ENCODE measurements around the gene PDE6D. TPM values are rescaled to one million over a fixed set of nuclear protein-coding genes. Genes with fewer than 3 reads are reported as not detected.
"Not testable (repeated sequence)": the region's sequence is repeated elsewhere in the genome, so short reads cannot be mapped to it uniquely, and the experiment has no call there.

PDE6D gene
- total RNA-seq, 1 donor from 2014 or later, result 18.7 TPM

DNA sequence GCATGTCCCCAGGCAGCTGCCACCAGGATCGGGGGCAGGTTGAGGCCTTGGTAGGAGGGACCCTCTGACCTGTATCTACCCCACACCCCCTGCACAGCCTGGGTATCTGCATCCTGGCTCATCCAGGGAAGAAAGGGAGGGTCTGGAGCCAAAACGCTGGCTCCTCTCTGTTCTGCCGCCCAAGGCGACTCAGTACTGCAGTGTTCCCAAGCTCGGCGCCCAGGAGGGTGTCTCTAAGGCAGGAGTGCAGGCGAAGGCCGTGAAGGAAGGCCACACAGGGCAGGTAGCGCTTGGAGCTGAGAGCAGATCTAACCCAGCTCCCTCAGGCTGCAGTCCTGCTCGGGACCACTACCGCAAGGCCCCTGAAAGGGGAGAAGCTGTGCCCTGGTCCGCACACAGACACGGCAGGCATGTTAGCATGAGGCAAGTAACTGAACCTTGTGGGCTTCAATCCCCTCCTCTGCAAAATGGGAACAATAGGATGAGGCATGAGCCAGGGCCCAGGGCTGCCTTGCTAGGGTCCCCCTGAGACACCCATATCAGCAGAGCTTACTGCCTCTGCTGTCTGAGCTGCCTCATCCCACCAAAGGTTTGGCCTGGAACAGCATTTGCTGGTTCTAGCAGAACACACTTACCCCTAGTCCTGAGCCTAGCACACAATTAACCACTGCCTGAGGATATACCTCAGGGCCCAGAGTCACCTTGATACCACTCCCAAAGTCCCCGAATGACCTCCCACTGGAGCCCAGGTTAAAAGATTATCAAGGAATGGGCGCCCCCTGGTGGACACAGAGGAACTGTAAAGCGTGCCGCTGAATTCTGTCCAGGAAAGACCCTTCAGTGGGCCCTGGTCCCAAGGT, 66.2 kb downstream of the PDE6D start:
- no peaks in the 10 kb centered on the region for H3K9me3 ChIP-seq
- H3K4me3 ChIP-seq, result no peak overlapping the region
- TF ChIP-seq, protein P1, sequence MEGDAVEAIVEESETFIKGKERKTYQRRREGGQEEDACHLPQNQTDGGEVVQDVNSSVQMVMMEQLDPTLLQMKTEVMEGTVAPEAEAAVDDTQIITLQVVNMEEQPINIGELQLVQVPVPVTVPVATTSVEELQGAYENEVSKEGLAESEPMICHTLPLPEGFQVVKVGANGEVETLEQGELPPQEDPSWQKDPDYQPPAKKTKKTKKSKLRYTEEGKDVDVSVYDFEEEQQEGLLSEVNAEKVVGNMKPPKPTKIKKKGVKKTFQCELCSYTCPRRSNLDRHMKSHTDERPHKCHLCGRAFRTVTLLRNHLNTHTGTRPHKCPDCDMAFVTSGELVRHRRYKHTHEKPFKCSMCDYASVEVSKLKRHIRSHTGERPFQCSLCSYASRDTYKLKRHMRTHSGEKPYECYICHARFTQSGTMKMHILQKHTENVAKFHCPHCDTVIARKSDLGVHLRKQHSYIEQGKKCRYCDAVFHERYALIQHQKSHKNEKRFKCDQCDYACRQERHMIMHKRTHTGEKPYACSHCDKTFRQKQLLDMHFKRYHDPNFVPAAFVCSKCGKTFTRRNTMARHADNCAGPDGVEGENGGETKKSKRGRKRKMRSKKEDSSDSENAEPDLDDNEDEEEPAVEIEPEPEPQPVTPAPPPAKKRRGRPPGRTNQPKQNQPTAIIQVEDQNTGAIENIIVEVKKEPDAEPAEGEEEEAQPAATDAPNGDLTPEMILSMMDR (IDR thresholded peaks at IDR 0.05), result peak; percentile 93
- H3K36me3 ChIP-seq, result peaks cover 22% of the 10 kb centered on the region
- ATAC-seq (peak; percentile 26), DNase-seq (peak; percentile 83)
- no peaks in the 10 kb centered on the region for H3K27me3 ChIP-seq
- H3K27ac ChIP-seq, result peak overlapping the region; percentile 42
- peaks cover 30% of the 10 kb centered on the region for H3K4me1 ChIP-seq
- intact Hi-C loops (cut with DNase I), result loop anchor here (5.0 kb wide), 2 partner anchors 38 to 103 kb away; no protein-coding TSS in a partner anchor

DNA sequence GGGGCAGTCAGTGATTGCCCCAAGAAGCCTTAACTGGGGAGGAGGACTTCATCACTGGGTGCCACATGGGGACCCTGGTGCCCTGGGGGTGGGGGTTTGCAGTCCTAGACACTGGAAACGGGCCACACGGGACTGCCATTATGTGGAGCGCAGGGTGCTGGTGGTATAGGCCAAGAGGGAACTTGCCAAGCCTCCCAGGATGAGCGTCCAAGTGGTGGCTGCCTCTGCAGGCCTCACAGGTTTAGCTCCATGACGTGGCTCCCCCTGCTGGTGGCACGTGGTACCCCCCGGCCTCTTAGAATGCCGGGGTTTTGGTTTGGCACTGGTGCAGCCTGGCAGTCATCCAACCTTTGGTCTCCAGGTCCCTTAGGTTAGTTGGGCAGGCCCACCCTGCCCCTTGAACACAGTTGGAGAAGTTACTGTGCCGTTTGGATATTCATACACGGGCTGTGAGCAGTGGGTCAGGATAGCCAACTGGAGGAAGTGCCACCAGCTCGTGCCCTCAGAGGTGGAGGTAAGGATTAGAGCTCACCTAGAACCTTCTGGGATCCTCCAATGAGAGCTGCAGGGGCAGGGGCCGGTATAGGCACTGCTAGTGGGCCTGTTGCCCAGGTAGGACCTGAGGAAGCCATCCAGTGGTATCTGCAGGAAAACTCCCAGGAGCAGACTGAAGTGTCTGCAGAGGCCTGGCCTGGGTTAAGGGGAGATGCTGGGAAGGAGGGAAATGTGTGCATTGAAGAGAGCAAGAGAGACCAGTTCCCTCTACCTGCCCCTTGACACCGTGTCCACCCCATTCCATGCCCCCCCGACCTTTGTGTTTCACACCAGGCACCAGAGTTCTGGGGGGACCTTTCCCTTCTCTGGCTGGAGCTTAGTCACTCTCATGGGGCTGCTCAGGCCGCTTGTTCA, 67.1 kb downstream of the PDE6D start:
- peaks cover 22% of the 10 kb centered on the region for H3K36me3 ChIP-seq
- TF ChIP-seq, protein P1 (IDR thresholded peaks at IDR 0.05), result peak; percentile 95
- H3K9me3 ChIP-seq, result no peaks in the 10 kb centered on the region
- intact Hi-C loops (cut with DNase I), result loop anchor here (5.0 kb wide), 2 partner anchors 37 to 102 kb away; no protein-coding TSS in a partner anchor
- ATAC-seq (peak; percentile 71), DNase-seq (peak; percentile 95)
- peaks cover 30% of the 10 kb centered on the region for H3K4me1 ChIP-seq
- H3K4me3 ChIP-seq, result no peak overlapping the region
- H3K27ac ChIP-seq, result peak overlapping the region; percentile 42
- no peaks in the 10 kb centered on the region for H3K27me3 ChIP-seq

DNA sequence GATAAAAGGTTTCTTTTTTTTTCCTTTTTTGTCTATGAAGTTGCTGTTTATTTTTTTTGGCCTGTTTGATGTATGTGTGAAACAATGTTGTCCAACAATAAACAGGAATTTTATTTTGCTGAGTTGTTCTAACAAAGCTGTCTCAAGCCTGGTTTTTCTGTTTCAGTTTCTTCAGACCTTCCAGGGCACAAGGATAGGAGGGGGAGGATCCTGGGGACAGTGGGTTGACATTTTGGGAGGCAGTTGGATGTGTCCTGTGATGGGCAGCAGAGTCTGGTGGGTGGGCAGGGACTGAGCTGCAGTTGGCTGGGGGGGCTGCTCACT, 67.7 kb downstream of the PDE6D start:
- H3K4me3 ChIP-seq, H3K27me3 ChIP-seq, DNase-seq, H3K9me3 ChIP-seq, ATAC-seq: not testable (repeated sequence)
- H3K27ac ChIP-seq, result peak overlapping the region; percentile 42
- intact Hi-C loops (cut with DNase I), result loop anchor here (5.0 kb wide), 2 partner anchors 36 to 101 kb away; no protein-coding TSS in a partner anchor
- H3K36me3 ChIP-seq, result peaks cover 22% of the 10 kb centered on the region
- peaks cover 30% of the 10 kb centered on the region for H3K4me1 ChIP-seq

DNA sequence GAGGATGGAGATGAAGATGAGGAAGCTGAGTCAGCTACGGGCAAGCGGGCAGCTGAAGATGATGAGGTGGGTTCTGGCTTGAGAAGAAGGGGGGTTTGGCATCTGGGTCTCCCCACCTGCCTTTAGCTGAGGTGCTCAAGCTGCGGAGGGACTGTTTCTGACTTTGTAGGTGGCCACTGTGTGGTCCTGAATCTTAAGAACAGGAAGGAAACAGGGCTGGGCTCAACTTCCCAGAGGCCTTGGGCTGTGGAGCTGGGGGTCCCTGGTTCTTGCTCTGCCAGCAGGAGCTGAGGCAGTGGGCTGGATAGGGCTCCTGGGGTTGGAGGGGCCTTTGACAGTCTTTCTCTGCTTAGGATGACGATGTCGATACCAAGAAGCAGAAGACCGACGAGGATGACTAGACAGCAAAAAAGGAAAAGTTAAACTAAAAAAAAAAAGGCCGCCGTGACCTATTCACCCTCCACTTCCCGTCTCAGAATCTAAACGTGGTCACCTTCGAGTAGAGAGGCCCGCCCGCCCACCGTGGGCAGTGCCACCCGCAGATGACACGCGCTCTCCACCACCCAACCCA, 68.5 kb downstream of the PDE6D start:
- H3K36me3 ChIP-seq, result peaks cover 22% of the 10 kb centered on the region
- not testable (repeated sequence) for DNase-seq, H3K27me3 ChIP-seq, H3K9me3 ChIP-seq, ATAC-seq
- intact Hi-C loops (cut with DNase I), result loop anchor here (5.0 kb wide), 2 partner anchors 35 to 100 kb away; no protein-coding TSS in a partner anchor
- peaks cover 25% of the 10 kb centered on the region for H3K4me1 ChIP-seq
- H3K27ac ChIP-seq, result peak overlapping the region; percentile 99
- H3K4me3 ChIP-seq, result peak overlapping the region; percentile 99

DNA sequence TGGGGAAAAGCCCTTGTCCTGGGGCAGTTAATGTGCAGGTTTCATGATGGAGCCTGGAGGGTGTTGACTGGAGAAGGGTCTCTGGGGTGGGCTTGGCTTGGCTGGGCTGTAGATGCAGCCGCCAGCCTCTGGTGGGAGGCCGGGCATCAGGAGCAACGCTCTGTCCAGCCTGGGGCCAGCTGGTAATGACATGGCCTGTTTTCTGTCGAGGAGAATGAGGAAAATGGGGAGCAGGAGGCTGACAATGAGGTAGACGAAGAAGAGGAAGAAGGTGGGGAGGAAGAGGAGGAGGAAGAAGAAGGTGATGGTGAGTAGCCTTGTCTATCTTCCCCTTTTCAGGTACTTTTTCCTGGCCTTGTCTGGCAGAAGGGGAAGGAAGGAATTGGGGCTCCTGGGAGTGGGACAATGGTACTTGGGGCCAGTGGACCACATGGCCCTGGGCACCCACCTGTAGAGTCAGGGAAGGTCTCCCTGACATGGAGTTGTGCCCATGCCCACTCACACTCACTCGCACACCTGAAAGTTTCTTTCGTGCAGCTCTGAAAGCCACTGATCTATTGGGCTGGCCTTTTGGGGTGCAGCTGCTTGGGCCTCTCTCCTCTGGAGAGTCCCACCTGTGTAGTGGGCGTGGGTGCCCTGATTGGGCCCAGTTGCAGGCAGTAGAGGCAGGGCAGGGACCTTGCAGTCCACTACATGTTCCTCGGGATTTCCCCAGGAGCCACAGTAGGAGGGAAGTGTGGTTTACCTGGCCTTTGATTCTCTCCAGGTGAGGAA, 69.2 kb downstream of the PDE6D start:
- DNase-seq (no peak), ATAC-seq (no peak)
- H3K4me1 ChIP-seq, result peaks cover 25% of the 10 kb centered on the region
- TF ChIP-seq, protein P1 (IDR thresholded peaks at IDR 0.05), result no peak
- H3K27me3 ChIP-seq, result no peaks in the 10 kb centered on the region
- H3K4me3 ChIP-seq, result peak overlapping the region; percentile 99
- H3K27ac ChIP-seq, result peak overlapping the region; percentile 99
- peaks cover 22% of the 10 kb centered on the region for H3K36me3 ChIP-seq
- intact Hi-C loops (cut with DNase I), result loop anchor here (5.0 kb wide), 2 partner anchors 35 to 100 kb away; no protein-coding TSS in a partner anchor
- H3K9me3 ChIP-seq, result no peaks in the 10 kb centered on the region
